G401.6 (cell line): ENCODE results near the gene NUTM2B.
"Not testable (repeated sequence)": the region's sequence is repeated elsewhere in the genome, so short reads cannot be mapped to it uniquely, and the experiment has no call there.

ENCODE experiments used
- FAIRE-seq: peaks from 2 replicates; lab custom pipeline; 2012; peaks lifted over from hg19 to GRCh38; lab: Jason Lieb, UNC

The NUTM2B gene

DNA sequence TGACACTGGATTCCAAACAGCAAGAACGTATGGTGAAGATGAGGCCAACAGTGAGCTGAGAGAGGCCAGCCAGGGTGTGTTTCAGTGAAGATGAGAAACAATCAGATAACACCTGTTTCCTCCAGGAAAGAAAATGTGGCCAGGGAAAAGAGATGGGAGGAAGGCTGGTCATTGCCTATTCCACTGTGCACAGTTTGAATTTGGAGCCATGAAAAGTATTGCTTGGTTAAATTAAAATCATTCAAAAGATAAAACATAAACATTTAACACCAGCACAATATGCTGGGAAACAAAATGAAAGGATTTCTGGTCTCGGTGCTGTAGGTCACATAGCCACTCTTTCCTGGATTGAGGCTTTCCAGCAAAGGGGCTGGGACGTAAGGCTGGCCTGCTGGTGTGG is at the start of gene NUTM2B:
Gene NUTM2B, plus strand, starts transcription at position 301 of the 400 bp plus-strand sequence. CDS start 383 bp downstream, outside the sequence.
- not testable (repeated sequence) for FAIRE-seq

- not testable (repeated sequence) for FAIRE-seq
Measured at GRCh38 chr10:79663287-79663686, 39.7 kb upstream of the NUTM2B start.

DNA sequence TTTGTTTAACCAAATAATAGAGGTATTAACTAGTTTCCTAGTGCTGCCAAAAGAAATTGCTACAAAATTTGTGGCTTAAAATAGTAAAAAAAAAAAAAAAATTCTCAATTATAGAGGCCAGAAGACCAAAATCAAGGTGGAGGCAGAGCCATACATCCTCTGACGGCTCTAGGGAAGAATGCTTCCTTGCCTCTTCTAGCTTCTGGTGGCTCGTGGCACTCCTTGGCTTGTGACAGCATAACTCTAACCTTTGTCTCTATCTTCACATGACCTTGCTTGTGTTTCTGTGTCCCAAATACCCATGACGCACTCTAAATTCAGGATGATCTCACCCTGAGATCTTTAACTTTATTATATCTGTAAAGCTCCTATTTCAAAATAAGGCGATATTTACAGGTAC is 38.3 kb upstream of the NUTM2B start:
- not testable (repeated sequence) for FAIRE-seq

GRCh38 chr10:79669248-79669788 is 33.7 kb upstream of the NUTM2B start:
- FAIRE-seq: not testable (repeated sequence)

DNA sequence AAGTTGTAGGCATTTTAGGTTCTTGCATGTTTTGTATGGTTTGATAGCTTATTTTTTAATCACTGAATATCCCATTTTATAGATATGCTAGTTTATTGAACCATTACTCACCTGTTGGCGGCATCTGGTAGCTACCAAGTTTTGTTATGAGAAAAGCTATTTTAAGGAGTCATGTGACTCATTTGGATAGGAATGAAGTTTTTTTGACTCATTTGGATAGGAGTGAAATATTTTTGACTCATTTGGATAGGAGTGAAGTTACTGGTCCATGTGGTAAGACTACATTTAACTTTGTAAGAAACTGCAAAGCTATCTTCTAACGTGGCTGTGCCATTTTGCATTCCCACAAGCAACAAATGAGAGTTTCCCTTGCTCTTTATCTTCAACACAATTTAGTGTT is 28.1 kb upstream of the NUTM2B start:
- not testable (repeated sequence) for FAIRE-seq

DNA sequence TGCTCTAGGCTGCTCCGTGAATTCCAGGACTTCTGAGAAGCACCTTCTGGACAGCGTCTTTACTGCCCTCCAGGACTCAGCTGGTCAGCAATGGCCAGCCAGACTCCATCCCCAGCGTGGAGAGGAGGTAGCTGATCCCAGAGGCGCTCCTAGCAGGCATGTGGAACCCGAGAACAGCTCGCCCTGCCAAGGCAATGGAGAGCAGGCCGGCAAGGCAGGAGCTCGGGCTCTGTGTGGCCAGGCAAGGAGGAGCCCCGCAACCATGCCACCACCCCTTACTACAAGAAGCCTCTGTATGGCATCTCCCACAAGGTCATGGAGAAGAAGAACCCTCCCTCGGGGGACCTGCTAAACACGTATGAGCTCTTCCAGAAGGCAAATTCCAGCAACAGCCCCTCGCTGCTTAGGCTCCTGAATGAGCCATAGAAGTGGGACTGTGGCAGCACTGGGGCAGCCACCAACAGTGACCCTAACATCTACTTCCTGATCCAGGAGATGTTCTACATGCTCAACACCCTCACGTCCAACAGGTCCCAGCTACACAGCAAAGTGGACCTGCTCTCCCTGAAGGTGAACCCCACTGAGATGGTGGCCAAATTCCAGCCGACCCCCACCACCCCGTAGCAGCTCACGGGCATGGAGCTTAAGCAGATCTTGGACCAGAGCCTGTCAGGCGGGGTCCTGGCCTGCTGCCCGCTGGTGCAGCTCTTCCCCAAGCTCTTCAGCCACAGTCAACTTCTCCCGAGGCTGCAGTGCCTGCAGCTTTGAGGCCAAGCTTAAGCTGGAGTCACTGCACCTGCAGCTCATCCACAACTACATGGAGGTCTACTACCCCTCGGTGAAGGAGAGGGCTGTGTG is 19.8 kb upstream of the NUTM2B start:
- FAIRE-seq: not testable (repeated sequence)

DNA sequence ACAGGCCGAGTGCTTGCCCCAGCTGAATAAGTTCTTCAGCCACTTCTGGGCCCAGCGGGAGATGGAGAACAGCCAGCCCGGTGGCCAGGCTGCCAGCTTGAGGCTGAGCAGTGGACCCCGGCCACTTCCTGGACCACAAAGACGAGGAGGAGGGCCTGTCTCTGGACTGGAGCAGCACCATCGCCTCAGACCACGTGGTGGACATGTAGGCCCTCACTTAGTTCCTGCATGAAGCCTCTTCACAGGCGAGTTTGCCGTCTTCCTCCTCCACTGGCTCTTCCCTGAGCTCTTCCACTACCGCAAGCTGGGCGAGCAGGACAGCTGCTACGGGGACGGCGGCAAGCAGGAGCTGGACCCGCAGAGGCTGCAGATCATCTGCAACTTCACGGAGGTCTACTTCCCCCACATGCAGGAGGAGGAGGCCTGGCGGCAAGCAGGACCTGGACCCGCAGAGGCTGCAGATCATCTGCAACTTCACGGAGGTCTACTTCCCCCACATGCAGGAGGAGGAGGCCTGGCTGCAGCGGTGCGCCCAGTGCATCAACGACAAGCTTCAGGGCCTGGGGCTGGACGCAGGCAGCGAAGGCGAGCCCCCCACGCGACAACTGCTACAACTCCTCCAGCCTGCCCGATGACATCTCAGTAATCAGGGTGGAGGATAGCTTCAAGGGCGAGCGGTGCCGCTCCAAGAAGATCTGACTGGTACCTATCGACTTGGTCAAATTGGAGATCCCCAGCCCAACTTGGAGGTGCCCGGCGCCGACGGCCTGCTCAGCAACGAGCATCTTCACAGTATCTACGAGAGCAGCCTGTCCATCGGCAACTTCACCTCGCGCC is 18.9 kb upstream of the NUTM2B start:
- FAIRE-seq: not testable (repeated sequence)

- FAIRE-seq: not testable (repeated sequence)
Measured at GRCh38 chr10:79685044-79685685, 17.9 kb upstream of the NUTM2B start.

- FAIRE-seq: not testable (repeated sequence)
Measured at GRCh38 chr10:79686595-79686994, 16.4 kb upstream of the NUTM2B start.

DNA sequence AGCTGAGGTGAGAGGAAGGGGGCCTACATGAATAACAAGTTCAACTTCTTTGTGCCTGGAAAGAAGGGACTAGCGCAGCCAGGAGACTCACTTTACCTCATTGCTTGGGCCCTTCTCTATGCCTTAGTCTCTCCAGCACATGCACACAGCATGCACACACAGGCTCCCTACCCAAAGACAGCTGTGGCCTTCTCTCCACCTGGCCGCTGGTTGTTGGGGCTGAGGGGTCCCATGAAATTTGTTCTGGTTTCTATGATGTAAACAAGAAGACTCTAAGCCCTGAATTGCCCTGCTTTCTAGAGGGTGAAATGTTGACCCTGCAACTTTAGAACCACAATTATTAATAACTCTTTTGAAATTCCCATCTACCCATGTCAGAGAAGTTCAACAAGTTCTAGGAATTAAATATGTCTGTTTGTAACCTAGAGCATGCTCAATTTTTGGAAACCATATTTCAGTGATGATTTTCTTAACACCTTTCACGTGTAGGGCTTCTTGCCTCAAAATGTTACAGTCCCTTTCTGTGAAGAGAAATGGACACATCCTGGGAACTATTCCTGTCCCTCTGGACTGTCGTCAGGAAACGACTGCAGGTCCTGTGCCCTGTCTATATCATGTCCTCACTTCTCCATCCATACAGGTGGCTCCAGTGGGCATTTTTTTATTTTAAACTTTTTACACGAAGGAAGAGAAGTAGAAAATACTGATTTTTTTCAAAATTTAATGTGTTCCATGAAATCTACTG is 15.4 kb upstream of the NUTM2B start:
- not testable (repeated sequence) for FAIRE-seq

- FAIRE-seq: not testable (repeated sequence)
Measured at GRCh38 chr10:79688798-79689197, 14.2 kb upstream of the NUTM2B start.

DNA sequence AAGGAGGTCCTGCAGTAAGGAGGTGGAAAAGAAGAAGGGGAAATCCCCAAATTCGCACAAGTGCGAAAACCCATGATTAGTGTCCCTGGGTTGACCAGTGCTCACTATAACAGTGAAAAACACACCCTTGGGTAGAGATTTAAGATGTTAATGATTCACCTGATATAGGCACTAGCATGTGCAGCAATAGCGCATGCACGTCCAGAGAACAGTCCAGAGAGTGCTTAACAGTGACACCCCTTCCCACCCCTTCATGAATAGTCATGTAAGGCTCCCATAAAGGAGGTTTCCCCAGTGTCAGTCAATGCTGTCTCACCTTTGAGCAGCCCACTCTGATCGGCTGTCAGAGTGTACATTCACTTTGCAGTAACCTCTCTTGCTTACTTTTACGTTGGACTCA is 6.4 kb upstream of the NUTM2B start:
- FAIRE-seq: not testable (repeated sequence)

- FAIRE-seq: not testable (repeated sequence)
Measured at GRCh38 chr10:79697141-79697540, 5.9 kb upstream of the NUTM2B start.

DNA sequence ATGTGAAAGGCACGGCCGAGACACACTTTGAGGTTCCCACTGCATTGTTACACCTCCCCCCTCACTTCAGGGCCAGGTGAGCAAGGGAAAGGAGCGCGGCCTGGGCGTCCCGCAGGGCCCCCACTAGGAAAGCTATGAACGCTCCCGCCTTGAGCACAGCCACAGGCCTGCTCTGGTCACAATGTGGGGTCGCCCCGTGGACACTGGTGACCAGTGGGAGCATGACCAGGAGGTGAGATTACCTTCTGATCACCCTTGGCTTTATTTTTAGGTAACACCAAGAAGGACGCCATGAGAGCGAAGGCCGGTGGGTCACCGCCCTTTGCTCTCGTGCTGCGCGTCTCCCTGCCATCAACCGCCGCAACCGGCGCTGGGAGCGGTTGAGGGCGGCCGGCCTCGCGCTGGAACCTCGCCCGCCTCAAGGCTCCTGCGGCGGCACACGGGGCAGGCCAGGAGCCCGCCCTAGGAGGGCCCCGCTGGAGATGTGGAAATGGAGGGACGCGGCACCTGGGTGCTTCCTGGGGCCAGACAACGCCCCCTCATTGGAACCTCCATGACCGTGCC is 2.6 kb upstream of the NUTM2B start:
- FAIRE-seq: not testable (repeated sequence)

GRCh38 chr10:79707017-79707416 is 4.0 kb downstream of the NUTM2B start:
- FAIRE-seq: not testable (repeated sequence)

GRCh38 chr10:79714976-79715375 is 11.9 kb downstream of the NUTM2B start:
- not testable (repeated sequence) for FAIRE-seq

DNA sequence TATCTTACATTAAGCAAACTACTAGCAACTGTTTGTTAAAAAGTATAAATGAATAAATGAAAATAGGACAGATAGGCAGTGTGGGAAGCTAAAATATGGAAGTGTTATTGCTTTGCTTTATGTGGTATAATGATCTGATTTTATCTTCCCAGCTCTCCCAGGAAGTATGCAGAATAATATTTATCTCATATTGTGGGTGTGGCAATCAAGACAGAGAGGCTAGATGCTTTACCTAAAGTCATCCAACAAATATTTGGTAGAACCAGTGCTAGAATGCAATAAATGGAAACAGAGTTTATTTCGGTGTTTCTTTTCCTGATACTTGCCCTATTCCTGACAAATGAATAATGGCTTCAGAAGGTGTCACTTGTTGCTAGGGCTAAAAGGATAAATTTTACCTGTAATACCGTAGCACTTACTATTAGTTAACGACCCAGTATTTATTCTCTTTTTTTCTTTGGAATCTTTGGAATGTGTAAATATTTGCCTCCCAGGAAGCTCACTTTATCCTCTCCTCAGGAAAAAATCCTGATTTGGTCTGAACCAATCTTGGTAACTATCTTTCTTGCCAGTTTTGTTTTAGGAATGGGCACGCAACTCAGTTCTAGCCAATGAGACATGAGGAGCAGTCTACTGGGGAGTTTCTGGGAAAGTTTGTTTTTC is 14.0 kb downstream of the NUTM2B start:
- FAIRE-seq: not testable (repeated sequence)

- FAIRE-seq: not testable (repeated sequence)
Measured at GRCh38 chr10:79720000-79720399, 17.0 kb downstream of the NUTM2B start.

DNA sequence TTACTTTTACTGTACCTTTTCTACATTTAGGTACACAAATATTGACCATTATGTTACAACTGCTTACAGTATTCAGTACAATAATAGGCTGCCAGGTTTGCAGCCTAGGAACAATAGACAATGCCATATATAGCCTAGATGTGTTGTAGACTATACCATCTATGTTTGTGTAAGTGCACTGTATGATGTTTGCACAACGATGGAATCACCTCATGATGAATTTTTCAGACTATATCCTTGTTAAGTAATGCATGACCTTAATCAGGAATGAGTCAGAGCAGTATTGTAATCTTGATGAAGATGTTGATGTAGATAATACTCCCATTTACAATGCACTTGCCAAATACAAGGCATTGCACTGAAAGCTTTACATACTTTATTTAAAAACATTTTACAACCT is 23.6 kb downstream of the NUTM2B start:
- FAIRE-seq: not testable (repeated sequence)

DNA sequence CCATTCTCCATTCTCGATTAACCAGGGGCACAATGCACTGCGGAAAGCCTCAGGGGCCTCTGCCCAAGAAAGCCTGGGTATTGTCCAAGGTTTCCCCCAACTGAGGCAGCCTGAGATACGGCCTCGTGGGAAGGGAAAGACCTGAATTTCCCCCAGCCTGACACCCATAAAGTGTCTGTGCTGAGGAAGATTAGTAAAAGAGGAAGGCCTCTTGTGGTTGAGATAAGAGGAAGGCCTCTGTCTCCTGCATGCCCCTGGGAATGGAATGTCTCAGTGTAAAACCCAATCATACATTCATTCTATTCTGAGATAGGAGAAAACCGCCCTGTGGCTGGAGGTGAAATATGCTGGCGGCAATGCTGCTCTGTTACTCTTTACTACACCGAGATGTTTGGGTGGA is 41.8 kb downstream of the NUTM2B start:
- not testable (repeated sequence) for FAIRE-seq
